ENCODE results near the gene KDM2B. TPM values are rescaled to one million over a fixed set of nuclear protein-coding genes. Genes with fewer than 3 reads are reported as not detected.
A peak's percentile ranks its signal among the peaks of the same experiment; 100 is the strongest.

KDM2B gene
- total and polyA plus RNA-seq, 2 donors (not counting 3 experiments of a cell fraction or from before 2014, with no cell fraction given) = 26.8 to 37.3 TPM

DNA sequence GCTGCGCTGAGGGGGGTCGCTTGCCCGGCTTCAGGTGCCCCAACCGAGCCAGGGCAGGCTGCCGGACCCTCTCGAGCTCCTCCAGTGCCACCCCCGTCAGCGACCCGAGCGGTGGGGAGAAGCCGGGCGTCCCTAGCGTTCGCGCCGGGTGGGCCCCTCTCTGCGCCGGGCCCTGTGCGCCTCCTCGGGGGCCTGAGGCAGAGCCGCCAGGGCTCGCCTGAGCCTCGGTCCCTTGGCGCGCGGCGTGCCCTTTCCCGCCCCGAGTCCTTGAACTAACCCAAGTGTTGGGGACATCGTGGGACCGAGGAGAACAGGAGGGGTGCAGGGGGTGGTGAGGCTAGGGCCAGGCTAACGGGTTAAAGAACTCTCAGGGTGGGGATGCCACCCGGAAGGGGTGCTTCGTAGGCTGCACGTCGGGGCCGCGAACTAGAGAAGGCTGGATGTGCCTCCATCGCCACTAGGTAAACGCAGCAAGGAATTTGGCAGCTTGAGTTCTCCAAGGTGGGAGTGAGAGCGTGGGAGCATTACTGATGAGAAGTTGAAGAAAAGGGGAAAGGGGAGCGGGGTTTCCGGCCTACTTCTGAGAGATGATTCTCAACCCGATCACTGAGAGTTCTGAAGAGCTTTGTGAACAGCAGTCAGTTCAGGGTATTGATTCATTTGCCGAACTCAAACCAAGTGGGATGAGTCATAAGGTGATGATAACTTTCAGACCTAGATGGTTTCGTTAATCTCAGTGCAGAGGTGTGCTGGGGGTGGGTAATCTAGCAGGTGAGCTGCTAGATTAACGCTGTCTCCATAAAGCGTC, 180.3 kb downstream of the KDM2B start:
- no peaks in the 10 kb centered on the region for H3K9me3 ChIP-seq (replicated peaks; ENCODE audit: control insufficient read depth, insufficient read depth, low read length)
- peak; percentile 50 for FAIRE-seq
- TSS peak; percentile 28 for BruUV-seq (replicated peaks)
- H3K9me1 ChIP-seq (replicated peaks; ENCODE audit: control insufficient read depth, extremely low read depth, insufficient read depth, low read length) = no peaks in the 10 kb centered on the region
- H3K4me1 ChIP-seq (ENCODE audit: control insufficient read depth, extremely low read depth, insufficient read depth, low read length) = peaks cover 19% of the 10 kb centered on the region
- H4K20me1 ChIP-seq (replicated peaks; ENCODE audit: control insufficient read depth, extremely low read depth, insufficient read depth, low read length) = no peaks in the 10 kb centered on the region
- peaks cover 0 to 5% of the 10 kb centered on the region in 2 experiments for H3K36me3 ChIP-seq (ENCODE audit: control insufficient read depth in 2 of 2, extremely low read depth in 1 of 2, insufficient read depth in 2 of 2, low read length in 2 of 2)
- intact Hi-C loops (cut with micrococcal nuclease) (loop anchor here (1.0 to 5.0 kb wide), 4 partner anchors 48 to 103 kb away; partner anchors contain the start of genes ANAPC5 and CAMKK2), dilution Hi-C loops (cut with MboI; ENCODE audit: extremely low pct_ligation_motif_present, low sequenced_read_pairs) (no loop called here)
- POLR2A ChIA-PET = interaction anchor here (0.6 to 1.6 kb wide), 5 partner anchors 9 to 84 kb away, joined by 3 to 12 read pairs (median 5); partner anchors contain the start of gene ANAPC5
- peaks cover 36% of the 10 kb centered on the region for H3K79me2 ChIP-seq (ENCODE audit: control insufficient read depth, insufficient read depth, low read length)
- H3K4me2 ChIP-seq (ENCODE audit: insufficient read depth, low read length) = peak overlapping the region; percentile 85
- peak overlapping the region; percentile 24 for H2AFZ ChIP-seq (ENCODE audit: low read depth, low read length)
- DNase-seq (ENCODE audit: low read depth, low spot score) = peak; percentile 57
- H3K9ac ChIP-seq (replicated peaks; ENCODE audit: extremely low read depth, insufficient read depth, low read length) = peak overlapping the region; percentile 70
- peak overlapping the region; percentile 68 to 86 (median 86) for H3K4me3 ChIP-seq (replicated peaks in 1 of 3; ENCODE audit: insufficient read depth in 1 of 3, low read depth in 1 of 3, low read length in 3 of 3)
- H3K27ac ChIP-seq (ENCODE audit: insufficient read depth, low read depth, low read length) = peak overlapping the region; percentile 55
- CTCF ChIA-PET = interaction anchor here (1.2 to 3.2 kb wide), 11 partner anchors 9 to 105 kb away, joined by 3 to 21 read pairs (median 3); partner anchors contain the start of gene ANAPC5
- H3K27me3 ChIP-seq (ENCODE audit: control insufficient read depth in 2 of 2, insufficient read depth in 2 of 2, low read length in 2 of 2) = no peaks in the 10 kb centered on the region
- TF ChIP-seq JUN (IDR thresholded peaks at IDR 0.05; ENCODE audit: borderline replicate concordance, insufficient read depth, insufficient read length, low read depth) (peak; percentile 52), POLR2AphosphoS5 (IDR thresholded peaks at IDR 0.05; ENCODE audit: insufficient read depth, low read depth, low read length) (no peak), EZH2 (IDR thresholded peaks at IDR 0.05; ENCODE audit: borderline replicate concordance, low read depth, low read length, severe bottlenecking) (no peak), MYC (IDR thresholded peaks at IDR 0.05; ENCODE audit: low read depth, low read length) (no peak)
